ENCODE data around the gene CPED1. TPM values are rescaled to one million over a fixed set of nuclear protein-coding genes. Genes with fewer than 3 reads are reported as not detected.
"Not testable (repeated sequence)": the region's sequence is repeated elsewhere in the genome, so short reads cannot be mapped to it uniquely, and the experiment has no call there.

Gene CPED1
- total RNA-seq, 1 donor from 2014 or later: 0.77 TPM

DNA sequence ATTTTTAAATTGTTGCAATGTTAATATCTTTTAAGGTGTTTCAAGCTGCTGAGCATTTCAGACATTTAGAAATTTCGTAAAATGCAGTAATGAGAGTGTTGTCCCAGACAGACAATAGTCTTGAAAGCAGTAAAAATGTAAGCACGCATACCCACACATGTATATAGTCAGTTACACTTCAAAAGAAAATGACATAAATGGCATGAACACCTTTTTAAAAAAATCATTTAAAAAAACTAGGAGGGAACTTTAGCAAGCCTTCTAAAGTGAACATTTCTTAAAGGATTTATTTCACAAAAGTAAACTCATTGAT, 51.0 kb downstream of the CPED1 start:
- no peak for DNase-seq (ENCODE audit: low read depth in 2 of 2)

DNA sequence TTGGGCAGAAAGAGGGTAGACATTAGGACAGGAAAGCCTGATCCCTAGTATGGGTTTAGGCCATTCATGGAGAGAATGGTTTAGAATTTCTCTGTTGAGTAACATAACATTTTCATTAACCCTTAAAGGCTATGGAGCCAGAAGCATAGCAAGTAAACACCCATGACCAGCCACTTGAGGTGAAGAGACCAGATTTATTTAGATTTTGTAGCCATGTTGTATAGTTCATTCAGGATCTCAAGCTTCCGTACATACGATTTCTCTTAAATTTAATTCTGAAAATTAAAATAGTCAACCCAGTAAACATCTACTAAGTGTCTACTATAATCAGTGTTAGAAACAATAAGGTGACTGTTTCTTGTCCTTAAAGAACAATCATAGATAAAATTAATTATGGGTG, 51.5 kb downstream of the CPED1 start:
- DNase-seq (ENCODE audit: low read depth in 2 of 2): no peak

DNA sequence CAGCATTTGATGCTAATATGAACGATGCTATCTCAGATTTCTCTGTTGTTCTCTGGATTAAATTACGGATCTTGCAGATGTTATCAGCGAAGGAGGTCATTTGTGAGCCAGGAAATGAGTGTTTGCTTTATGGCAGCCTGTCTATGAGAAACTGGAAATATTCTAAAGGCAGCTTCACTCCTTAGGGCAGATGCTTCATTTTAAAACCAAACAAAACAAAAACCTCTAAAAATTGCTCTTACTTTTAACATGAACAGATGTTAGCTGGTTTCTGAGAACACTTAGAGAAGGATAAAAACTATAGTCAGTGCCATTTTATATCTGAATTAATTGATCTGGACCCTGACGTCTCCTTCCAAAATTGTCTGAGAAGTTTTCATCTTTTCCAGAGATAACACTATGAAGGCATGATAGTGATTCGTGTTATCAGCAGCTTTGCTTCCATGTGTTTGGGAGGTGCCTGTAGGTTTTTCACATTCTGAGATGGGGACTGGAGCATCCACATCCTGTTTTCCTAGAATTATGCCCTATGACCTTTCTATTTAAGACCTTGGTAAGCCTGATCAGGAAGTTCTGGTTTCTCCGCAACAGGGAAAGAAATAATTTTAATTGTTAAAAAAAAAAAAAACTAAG, 53.1 kb downstream of the CPED1 start:
- DNase-seq (ENCODE audit: low read depth in 2 of 2): peak in 1 of 2 donors; percentile 35

DNA sequence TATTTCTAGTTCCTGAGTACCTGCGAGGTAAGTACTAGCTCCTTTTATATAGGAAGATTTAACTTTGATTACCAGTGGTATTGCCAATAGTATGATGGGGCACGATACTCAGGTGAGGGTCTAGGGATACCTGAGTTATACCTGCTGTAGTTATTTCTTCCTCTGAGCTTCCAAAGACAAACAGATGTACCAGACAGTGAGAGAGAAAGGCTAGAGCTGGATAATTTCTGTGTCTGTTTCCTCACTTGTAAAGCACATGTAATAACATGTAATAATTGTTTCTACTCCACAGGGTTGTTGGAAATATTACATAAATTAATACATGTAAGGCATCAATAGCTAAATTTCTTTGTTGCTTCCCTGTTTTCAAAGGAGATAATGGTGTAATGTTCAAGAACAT, 53.7 kb downstream of the CPED1 start:
- no peak for DNase-seq (ENCODE audit: low read depth in 2 of 2)

DNA sequence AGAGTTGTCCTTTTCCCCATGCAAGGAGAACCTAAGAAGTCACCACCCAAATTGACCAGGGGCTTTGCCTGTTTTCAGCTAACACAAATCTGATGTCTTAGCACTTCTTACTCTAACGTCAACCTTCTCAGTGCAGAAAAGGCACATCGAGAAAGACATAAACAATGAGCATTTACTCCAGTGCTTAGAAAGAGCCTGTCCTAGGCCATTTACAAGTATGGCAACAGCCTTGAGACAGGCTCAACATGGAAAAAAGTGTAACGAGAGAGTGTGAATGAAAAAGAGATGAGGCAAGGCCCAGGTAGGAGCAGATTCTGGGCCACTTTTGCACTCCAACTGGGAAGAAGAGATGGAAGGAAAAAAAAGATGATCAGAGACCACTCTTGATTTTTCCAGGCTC, 54.4 kb downstream of the CPED1 start:
- DNase-seq (ENCODE audit: low read depth in 2 of 2): no peak

DNA sequence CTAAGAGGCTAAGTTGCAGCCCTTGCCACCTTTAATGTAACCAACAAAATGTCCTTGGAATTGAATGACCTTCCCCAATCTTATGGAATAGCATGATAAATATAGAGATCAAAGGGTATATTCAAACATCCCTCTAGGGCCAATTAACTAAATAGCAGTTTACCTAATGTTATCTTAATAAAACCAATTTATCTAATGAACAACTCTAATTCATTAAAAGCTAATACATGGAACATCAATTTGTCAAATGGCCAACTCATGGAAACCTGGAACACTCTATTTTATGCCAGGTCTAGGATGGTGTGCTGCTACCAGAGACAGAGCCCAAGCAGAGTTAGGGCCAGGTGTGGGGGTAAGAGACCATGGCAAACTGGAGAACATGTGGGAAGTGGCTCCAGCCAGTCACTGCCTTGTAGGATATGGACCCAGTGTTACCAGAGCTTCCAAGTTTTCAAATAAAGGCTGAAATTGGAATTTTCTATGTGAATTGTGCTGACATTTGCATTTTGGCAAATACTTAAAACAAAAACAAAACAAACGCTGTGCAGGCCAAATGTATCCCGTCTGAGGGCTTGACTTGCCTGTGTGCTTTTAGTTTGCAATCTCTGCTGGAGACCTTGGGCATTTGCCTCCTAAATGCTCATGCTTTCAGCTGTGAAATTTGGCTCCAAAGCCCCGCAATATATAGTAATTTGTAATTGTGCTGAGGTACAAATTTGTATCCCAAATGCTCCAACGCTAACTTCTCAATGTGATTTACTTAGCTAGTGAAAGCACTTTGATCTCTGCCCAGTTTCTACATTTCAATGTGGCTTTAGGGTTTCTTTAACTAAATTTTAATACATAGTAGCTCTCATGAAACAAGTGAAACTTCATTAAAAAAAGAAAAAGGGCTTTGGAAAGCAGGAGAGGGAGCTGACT, 55.1 kb downstream of the CPED1 start:
- DNase-seq (ENCODE audit: low read depth in 2 of 2): no peak

DNA sequence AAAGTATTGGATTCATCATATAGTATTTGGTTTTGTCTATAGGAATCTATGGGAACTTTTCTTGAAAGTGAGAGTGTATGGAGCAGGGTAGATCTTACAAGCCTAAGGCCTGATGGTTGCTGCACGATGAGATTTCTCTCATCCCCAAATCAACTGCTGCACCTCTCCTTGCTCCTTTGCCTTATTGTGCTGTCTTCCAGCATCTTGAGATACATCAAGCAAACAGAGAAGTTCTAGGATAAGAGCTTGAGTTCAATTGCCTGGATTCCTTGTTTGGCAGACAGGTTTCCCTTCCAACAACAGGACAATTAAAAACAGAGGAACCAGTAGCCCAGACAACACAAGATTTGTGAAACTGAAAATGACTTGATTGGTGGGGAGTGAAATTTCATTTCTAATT, 56.6 kb downstream of the CPED1 start:
- DNase-seq (ENCODE audit: low read depth in 2 of 2): no peak

DNA sequence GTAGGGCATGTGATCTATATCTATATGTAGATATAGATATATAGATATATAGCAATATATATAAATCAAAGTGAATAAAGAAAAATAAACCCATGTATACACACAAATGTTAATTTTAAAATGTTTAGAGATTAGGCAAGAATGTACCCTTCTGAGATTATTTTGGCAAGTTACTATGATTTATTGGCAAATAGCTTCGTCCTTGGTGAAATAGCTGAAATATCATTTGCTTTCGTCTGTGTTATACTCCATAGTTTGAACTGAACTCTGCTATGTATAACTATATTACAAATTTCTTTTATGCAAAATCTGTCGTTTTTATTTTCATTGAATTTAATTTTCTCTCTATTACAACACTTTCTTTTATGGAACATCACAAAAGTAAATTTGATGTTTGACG, 57.5 kb downstream of the CPED1 start:
- no peak for DNase-seq (ENCODE audit: low read depth in 2 of 2)

DNA sequence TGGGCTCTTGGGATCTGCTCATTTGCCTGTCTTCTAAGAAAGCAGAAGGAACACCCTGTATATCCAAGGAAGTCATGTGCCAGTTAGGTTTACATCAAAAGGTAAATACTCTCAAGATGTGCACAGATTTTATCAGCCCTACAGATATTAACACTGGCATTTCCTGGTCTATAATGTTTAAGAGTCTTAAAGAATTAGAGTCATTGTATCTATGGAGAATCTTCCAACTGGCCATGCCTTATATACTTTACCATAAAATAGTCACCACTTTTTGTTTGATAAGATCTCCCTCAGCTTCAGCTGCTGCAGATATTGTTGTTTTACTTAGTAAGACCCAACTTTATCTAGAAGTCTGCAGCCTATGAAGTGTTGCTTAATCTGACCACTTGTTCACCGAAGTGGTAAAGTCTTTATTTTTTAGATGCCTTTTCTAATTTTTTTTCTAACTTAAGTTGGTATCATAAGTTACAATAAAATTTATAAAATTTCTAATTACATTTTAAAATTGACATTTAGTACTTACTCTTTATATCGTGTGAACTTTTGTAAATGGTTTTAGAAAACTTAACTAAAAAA, 58.5 kb downstream of the CPED1 start:
- no peak for DNase-seq (ENCODE audit: low read depth in 2 of 2)

DNA sequence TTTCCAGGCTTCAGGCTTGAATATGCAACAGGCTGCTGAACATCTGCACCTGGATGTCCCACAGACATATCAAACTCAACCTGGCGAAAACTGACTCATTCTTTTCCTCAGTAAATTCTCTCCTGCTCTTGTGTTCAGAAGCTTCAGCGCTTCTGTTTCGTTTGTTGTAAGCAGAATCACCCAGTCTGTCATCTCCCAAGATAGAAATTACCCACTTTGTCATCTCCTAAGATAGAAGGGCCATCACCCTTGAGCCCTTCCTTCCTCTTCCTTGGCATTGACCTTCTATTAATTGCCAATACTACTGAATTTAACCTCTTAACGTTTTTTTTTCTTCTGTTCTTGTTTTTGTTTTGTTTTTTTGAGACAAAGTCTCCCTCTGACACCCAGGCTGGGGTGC, 59.7 kb downstream of the CPED1 start:
- no peak for DNase-seq (ENCODE audit: low read depth in 2 of 2)

DNA sequence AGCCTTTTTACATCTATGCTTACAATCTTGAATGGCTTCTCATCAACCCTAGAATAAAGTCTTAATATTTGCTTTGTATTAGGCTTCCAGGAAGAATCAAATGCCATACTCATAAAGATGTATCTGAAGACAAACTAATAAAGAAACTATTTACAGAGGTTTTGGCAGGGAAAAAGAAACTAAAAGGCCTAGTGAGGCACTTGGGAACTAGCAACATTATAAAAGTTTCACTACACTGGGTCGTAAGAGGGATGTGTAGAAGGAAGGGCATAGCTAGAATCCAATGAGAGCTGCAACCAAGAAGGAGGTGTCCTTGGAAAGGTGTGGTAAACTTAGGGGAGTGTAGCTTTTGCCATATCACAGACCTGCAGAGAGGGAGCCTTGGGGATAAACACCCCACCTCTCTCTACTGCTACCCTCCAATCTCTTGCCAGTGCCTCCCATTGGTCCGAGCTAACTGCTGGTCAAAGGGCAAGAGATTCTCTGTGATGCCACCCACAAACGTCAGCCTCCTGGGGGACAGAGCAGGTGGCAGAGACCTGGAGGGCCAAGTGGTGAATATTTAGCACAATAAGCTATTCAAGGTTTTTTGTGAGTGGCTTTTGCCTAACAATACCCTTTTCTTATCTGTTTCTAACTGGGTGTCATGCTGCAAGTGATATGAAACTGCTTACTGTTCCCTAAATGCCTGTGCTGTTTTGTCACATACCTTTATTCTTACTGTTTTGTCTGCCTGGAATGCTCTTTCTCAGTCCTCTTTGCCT, 60.7 kb downstream of the CPED1 start:
- no peak for DNase-seq (ENCODE audit: low read depth in 2 of 2)

DNA sequence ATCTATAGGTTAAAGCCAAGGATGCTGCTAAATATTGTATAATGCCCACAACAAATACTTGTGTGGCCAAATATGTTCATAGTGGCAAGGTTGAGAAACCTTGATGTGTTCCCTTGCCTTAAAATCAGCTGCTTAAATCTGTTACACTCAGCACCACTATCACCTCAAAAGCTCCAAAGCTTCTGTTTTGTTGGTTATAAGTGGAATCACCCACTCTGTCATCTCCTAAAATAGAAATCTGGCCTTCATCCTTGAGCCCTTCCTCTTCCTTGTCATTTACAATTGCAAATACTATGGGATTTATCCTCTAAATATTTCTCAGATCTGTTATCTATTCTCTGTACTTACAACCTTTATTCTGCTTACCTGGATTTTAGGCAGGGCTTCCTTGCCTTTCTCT, 61.4 kb downstream of the CPED1 start:
- DNase-seq (ENCODE audit: low read depth in 2 of 2): no peak

DNA sequence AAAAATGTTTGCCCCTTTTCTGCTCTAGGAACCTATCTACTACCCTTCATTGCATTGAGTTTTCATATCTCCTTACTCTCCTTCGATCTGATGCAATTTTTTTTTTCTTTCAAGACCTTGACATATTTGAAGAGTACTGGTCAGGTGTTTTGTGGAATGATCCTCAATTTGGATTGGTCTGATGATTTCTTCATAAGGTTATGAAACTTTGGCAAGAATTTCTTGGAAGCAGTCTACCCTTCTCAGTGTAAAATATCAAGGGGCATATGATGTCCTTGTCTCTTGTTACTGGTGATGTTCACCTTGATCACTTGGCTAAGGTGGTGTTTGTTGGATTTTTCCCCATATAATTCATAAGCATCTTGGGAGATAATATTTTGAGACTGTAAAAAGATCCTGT, 64.7 kb downstream of the CPED1 start:
- DNase-seq (ENCODE audit: low read depth in 2 of 2): no peak

DNA sequence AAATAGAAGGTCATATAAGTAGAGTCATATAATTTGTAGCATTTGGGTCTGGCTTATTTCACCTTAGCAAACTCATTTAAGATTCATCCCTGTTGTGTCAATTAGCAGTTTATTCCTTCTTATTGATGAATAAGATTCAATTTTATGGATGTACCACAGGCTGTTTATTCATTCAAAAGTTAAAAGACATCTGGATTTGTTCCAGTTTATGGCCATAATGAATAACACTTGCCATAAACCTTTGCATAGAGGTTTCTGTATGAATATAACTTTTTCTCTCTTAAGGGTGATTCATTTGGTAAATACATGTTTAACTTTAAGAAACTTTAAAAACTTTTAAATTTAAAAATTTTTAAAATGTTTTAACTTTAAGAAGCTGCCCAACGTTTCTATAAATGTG, 66.4 kb downstream of the CPED1 start:
- DNase-seq (ENCODE audit: low read depth in 2 of 2): no peak

DNA sequence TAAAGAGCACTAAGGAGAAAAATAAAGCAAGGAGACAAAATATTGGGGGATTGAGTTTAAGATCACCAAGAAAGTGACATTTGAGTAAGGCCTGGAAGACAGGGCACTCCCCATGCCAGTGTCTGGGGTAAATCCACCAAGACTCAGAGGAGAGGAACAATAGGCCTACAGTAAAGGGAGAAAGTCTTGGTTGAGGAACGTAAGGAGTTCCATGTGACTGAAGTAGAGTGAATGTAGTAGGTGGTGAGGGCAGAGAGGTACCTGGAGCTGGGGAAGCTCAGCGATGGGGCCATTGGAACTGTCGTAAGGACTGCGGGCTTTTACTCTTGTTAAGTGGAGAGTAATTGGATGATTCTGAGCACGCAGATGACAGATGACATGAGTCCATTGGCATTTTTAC, 69.4 kb downstream of the CPED1 start:
- DNase-seq (ENCODE audit: low read depth in 2 of 2): no peak

DNA sequence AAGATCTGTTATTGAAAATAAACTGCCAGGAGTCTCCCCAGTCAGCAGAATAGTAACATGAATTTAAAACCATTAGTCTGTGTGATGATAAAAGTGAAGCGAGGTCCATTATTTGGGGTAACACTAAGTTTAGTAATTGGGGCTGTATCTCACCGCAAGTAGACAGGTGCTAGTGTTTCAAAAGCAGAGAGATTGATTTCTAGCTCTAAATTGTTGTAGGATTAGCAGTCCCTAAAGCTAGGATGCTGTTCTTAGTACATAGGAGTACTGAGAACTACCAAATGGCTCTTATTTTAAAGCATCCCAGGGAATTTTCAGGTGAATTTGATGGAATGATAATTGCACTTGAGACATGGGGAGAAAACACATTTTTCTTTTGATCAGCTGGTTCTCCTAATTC, 70.5 kb downstream of the CPED1 start:
- DNase-seq (ENCODE audit: low read depth in 2 of 2): no peak

DNA sequence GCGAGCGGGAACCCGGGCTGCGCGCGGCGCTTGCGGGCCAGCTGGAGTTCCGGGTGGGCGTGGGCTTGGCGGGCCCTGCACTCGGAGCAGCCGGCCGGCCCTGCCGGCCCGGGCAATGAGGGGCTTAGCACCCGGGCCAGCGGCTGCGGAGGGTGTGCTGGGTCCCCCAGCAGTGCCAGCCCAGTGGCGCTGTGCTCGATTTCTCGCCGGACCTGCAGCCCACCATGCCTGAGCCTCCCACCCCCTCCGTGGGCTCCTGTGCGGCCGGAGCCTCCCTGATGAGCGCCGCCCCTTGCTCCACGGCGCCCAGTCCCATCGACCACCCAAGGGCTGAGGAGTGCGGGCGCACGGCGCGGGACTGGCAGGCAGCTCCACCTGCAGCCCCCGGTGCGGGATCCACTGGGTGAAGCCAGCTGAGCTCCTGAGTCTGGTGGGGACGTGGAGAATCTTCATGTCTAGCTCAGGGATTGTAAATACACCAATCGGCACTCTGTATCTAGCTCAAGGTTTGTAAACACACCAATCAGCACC, 71.5 kb downstream of the CPED1 start:
- not testable (repeated sequence) for DNase-seq (ENCODE audit: low read depth in 2 of 2)

DNA sequence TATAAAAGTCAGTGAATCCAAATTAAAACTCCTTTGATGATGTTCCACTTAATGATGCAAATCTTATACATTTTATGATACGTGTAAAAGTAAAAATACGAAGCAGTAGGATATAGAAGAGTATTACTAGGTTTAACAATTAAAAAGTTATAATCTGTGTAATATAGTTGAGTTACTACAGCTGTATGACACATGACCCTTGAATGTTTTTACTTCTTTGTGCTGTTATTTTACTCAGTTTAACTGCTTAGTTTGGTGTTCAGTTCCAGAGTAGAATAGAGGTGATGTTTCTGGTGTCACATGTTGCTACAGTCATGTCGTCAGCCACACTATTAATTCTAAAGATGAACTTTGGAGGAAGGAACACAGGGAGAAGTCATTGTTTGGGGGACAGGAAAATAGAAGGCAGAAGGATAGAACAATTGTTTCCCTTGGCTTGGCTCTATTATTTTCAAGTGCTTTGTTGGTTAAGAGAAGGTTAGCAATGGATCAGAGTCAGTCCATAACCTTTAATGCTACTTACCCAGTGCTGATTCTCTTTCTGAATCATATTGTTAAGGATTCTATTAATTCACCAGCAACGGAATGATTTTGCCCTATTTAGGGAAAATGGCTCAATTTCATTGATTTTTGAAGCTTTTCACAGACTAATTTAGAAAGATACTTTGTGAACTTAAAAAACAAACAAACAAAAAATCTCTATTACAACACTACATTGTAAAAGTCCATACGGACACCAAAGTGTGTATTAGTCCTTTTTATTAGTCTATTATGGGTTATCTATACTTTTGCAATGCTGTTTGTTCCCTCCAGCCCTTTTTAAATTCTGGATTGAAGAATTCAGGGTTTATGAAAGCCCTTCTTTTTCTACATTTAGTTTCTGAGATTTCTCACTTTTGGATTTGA, 73.4 kb downstream of the CPED1 start:
- DNase-seq (ENCODE audit: low read depth in 2 of 2): peak; percentile 42 to 57

DNA sequence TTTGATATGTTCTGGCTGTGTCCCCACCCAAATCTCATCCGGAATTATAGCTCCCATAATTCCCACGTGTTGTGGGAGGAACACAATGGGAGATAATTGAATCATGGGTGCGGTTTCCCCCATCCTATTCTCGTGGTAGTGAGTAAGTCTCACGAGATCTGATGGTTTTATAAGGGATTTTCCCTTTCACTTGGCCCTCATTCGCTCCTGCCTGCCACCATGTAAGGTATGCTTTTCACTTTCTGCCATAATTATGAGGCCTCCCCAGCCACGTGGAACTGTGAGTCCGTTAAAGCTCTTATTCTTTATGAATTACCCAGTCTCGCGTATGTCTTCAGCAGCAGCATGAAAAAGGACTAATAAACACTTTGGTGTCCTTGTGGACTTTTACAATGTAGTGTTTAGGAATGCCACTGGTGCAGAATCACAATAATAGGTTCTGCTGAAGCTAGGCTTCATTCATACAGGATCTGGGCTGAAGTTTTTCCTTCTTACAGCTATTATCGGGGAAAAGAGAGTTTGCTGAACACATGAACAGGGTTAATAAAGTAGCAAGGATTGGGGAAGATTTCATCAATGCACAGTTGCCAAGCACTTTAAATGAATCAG, 74.3 kb downstream of the CPED1 start:
- DNase-seq (ENCODE audit: low read depth in 2 of 2): no peak

DNA sequence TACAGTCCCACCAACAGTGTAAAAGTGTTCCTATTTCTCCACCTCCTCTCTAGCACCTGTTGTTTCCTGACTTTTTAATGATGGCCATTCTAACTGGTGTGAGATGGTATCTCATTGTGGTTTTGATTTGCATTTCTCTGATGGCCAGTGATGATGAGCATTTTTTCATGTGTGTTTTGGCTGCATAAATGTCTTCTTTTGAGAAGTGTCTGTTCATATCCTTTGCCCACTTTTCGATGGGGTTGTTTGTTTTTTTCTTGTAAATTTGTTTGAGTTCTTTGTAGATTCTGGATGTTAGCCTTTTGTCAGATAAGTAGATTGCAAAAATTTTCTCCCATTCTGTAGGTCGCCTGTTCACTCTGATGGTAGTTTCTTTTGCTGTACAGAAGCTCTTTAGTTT, 79.2 kb downstream of the CPED1 start:
- not testable (repeated sequence) for DNase-seq (ENCODE audit: low read depth in 2 of 2)
